GM19328 (cell line): ENCODE data around the gene WFDC6.
"Not testable (repeated sequence)": the region's sequence is repeated elsewhere in the genome, so short reads cannot be mapped to it uniquely, and the experiment has no call there.

Source experiments
- ATAC-seq: cut with Tn5 transposase; IDR thresholded peaks from one replicate; pipeline ENCODE4 v1.9.1; 2021; ENCODE audit warnings: mild to moderate bottlenecking, moderate library complexity; ENCODE audit not compliant: unreplicated experiment

Gene WFDC6

DNA sequence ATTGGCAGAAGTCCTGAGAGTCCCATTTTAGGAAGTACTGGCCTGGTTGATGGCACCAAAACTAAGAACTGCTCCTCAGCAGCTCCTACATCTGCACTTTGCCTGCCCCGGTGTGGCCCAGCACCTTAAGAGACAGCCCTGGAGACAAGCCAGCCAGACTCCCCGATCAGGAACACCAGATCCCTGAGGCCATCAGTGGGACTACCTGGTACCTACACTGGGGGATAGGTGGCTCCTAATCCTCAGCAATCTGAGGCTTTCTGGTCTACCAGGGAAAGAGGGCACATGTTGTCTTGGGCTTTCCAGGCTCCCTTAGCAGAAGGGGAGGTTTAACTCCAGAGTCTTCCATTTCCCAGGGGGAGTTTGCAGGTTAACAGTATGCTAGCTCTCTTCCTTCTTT, at the start of gene WFDC6:
Gene WFDC6 (minus strand): TSS at position 101 of the 400 bp plus-strand sequence. CDS start 75 bp downstream, at position 26.
- no peak for ATAC-seq

- no peak for ATAC-seq
These were observed 49.5 kb upstream of the WFDC6 start for GRCh38 chr20:45588800-45589199.

DNA sequence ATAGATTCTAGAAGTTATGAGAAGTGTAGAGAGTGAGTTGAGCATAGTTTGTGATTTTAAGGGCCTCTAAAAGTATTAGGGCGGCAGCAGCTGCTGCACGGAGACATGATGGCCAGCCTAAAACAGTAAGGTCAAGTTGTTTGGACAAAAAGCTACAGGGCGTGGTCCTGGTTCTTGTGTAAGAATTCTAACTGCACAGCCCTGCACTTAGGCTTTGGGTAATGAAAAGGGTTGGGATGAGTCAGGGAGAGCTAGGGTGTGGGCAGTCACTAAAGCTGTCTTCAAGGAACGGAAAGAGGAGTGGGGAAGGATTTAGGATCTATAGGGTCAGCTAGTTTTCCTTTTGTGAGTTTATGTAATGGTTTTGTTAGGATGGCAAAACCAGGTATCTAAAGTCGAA, 46.7 kb upstream of the WFDC6 start:
- not testable (repeated sequence) for ATAC-seq

GRCh38 chr20:45584294-45584693, 45.0 kb upstream of the WFDC6 start:
- ATAC-seq, result not testable (repeated sequence)

GRCh38 chr20:45583502-45583901, 44.2 kb upstream of the WFDC6 start:
- ATAC-seq, result no peak

DNA sequence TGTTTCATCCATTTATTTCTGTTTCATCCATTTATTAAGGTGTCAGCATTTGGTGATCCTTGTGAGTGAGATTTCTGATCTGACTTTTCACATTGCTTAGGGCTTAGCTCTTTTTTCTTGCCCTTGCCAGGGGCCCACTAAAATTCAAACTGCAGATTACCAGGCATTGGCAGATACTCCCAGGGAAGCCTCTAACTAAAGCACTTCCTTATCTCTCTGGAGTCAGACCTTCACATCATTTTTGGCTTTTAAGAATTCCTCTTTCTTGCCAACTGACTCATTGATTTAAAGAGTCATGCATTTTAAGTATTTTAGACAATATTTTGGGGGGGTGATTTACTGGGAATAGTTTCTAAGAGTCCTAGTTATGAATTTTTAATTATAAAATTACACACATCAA, 42.4 kb upstream of the WFDC6 start:
- ATAC-seq, result no peak

DNA sequence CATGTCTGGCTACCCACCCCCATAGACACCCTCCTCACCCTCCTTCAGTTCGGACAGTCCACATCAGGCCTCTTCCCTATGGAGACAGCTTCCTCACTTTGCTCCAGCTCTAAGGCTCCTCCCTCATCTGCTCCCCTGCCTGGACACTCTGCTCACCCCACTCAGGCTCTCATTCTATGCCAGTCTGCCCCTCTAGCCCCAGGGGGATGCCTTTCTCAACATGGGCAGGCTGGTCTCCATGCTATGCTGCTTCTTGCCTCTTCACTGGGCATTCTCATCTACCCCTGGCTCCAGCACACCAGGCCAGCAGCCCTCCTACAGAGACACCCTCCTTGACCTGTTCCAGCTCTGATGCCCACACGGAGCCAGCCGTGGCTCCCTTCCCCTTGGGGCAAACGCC, 39.9 kb upstream of the WFDC6 start, which contains the start of gene WFDC8:
Gene WFDC8 (minus strand): TSS at position 101 of the 400 bp plus-strand sequence. CDS start 37 bp downstream, at position 64.
- ATAC-seq, result no peak

DNA sequence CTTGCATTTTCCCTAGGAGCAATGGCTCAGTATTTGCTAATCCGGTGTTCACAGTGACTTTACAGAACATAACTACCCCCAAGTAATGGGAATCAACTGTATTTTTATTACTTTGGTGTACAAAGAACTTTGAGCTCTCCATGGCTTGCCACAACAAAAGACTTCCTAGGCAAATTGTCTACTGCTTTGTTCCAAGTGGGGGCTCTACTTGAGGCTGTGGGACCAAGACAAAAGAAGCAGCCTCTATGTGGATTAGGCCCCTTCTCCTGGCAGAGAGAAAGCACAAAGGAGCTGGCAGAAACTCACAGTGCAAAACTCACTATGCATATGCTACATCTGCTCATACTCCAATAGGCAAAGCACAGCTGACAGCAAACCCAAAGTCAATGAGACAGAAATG, 38.9 kb upstream of the WFDC6 start:
- no peak for ATAC-seq

DNA sequence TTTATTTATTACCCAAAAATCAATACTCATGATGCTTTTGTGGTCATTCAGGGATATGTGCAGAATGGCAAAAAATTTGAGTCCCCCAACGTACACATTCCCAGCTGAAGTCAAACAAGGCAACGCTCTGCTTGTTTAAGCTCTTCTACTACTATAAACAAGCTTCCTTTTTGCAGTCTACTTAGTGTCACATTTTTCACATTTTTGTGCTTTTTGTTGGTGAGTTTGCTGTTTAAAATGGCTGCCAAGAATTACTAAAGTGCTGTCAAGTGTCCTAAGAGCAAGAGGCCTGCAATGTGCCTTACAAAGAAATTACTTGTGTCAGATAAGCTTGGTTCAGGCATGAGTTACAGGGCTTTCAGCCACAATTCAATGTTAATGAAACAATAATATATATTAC, 37.7 kb upstream of the WFDC6 start:
- no peak for ATAC-seq

DNA sequence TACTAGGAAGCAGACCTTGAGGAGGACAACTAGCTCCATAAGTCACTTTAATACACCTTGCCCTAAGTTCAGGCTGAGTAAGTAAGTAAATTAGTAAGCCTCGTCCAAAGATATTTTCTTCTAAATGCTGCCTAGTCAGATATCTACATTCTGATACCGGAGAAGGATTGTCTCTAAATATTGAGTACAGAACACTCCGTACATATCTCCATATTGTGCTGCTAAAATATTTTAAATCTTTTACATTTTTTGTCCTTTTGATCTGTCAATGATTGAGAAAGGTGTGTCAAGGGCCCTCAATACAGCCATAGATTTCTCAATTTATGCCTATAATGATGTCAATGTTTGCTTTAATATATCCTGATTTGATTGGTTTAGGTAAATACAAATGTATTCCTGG, 36.6 kb upstream of the WFDC6 start:
- ATAC-seq, result no peak

- not testable (repeated sequence) for ATAC-seq
These were observed 30.4 kb upstream of the WFDC6 start for GRCh38 chr20:45569650-45570049.

- no peak for ATAC-seq
These were observed 25.5 kb upstream of the WFDC6 start for GRCh38 chr20:45564760-45565276.

GRCh38 chr20:45555198-45555597, 15.9 kb upstream of the WFDC6 start:
- no peak for ATAC-seq

DNA sequence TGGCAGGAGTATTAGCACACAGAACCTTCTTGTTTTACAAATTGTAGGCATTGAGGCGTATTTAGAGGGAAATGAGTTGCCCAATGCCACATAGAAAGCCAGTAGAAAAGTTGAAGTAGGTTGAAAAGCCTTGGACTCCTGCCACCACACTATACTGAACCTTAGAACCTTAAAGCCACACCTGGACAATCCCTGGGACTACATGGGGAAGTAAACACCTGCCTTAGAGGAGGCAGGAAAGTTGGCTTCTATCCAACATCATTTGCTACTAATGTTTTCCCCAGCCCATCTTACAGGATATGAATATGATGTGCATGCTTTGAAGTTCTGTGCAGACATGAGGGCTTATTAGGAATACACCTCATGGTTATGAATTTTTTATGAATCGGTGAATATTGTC, 13.2 kb upstream of the WFDC6 start:
- ATAC-seq, result no peak

GRCh38 chr20:45550765-45551164, 11.5 kb upstream of the WFDC6 start:
- ATAC-seq, result no peak

DNA sequence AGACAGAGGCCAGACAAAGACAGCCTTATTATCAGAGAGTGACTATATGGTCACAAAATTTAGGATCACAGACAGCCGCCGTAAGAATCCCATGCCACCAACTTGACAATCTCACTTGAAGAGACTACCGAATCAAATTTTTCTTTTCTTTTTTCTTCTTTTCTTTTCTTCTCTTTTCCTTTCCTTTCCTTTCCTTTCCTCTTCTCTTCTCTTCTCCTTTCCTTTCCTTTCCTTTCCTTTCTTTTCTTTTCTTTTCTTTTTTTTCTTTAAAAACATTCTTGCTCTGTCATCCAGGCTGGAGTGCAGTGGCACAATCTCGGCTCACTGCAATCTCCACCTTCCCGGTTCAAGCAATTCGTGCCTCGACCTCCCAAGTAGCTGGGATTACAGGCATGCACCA, 9.1 kb upstream of the WFDC6 start:
- ATAC-seq, result no peak

DNA sequence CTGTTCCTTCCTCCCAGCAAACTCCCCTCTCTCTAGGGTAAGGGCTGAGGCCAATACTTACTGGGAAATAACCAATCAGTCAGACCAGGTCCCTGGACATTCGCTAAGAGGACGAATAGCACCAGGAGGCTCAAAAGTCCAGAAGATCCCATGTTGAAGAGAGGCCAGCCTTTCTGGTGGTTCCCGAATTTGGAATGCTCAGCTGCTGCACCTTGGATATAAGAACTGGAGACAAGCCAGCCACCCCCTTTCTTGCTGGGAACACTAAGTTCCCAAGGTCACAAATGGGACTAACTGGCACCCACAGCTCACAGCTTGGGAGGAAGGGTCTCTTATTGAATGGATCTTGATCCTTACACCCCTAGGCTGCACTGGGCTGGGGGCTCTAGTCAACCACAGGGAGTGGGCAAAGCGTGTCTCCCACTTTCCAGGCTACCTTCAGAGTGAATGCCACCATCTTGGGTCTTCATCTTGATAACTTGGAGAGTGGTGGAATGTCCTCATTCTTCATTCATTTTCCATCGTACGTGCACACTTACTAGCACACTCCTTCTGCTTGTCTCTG, 8.0 kb upstream of the WFDC6 start, which contains the start of gene EPPIN:
Gene EPPIN (minus strand): TSS at position 196 of the 565 bp plus-strand sequence. CDS start 44 bp downstream, at position 152.
- no peak for ATAC-seq

DNA sequence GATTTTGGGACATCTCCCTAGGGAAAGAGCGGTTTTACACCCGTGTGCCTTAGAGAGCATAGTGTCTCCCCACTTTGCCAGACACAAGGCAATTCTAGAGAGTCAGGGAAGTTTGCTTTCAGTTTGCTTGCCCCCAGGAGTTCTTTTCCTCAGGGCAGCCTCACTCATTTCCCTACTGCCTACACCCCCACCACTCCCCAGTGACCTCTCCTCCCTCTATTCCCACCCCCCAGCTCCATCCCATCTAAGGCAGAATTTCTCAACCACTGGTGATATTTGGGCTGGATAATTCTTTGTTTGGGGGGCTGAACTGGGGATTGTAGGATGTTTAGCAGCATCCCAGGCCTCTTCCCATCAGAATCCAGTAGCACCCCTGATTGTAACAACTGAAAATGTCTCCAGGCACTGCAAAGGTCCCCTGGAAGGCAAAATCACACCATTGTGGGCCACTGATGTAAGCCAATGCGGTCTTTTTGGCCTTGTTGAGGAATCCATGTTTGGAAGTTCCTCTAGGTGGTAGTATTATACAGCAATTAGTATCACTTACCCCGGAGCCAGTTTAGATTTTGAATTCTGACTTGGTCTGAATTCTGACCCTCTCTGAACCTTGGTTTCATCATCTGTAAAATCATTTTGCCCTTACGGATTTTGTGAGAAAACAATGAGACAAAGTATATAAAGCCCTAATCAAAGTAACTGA, 6.6 kb upstream of the WFDC6 start:
- ATAC-seq, result no peak

DNA sequence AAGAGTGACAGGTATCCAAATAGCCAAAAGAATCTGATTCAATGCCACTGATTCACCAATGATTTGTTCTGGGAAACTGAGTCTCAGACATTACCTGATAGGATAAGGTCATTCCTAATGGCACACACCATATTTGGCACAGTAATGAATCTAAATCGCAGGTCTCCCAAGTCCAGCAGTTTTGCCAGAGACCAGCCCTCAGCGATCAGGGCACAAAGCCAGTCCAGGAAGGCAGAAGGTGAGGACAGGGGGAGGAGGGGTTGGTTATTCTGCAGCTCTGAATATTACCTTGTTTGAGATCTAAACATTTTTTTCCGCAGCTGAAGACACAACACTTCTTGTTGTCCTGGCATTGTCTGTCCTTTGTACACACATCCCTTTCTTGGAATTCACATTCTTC, 6.1 kb upstream of the WFDC6 start:
- no peak for ATAC-seq

GRCh38 chr20:45538209-45538799, 978 bp downstream of the WFDC6 start:
- no peak for ATAC-seq

GRCh38 chr20:45527294-45527693, 12.0 kb downstream of the WFDC6 start:
- ATAC-seq, result no peak

- no peak for ATAC-seq
These were observed 15.5 kb downstream of the WFDC6 start for GRCh38 chr20:45523821-45524220.
